Left hindlimb (tissue), 1 donor: Measurements from ENCODE around the gene SDK1.
"Not testable (repeated sequence)": the region's sequence is repeated elsewhere in the genome, so short reads cannot be mapped to it uniquely, and the experiment has no call there.

Experiments used
- DNase-seq: peaks from one replicate; pipeline ENCODE4 v3.0.0-alpha.2; 2018

SDK1 gene

GRCh38 chr7:4244635-4245034 is 943.6 kb downstream of the SDK1 start:
- no peak for DNase-seq

- DNase-seq, result no peak
Observed at GRCh38 chr7:4245135-4245865, 944.2 kb downstream of the SDK1 start.

- no peak for DNase-seq
Observed at GRCh38 chr7:4245866-4246470, 944.9 kb downstream of the SDK1 start.

- DNase-seq, result no peak
Observed at GRCh38 chr7:4246536-4246935, 945.5 kb downstream of the SDK1 start.

GRCh38 chr7:4247106-4247876 is 946.2 kb downstream of the SDK1 start:
- no peak for DNase-seq

GRCh38 chr7:4248295-4248694 is 947.2 kb downstream of the SDK1 start:
- no peak for DNase-seq

- no peak for DNase-seq
Observed at GRCh38 chr7:4249241-4249640, 948.2 kb downstream of the SDK1 start.

GRCh38 chr7:4255336-4255735 is 954.3 kb downstream of the SDK1 start:
- no peak for DNase-seq

- DNase-seq, result no peak
Observed at GRCh38 chr7:4256286-4256685, 955.2 kb downstream of the SDK1 start.

GRCh38 chr7:4257146-4258111 is 956.4 kb downstream of the SDK1 start:
- DNase-seq, result no peak

- DNase-seq, result not testable (repeated sequence)
Observed at GRCh38 chr7:4260116-4260515, 959.1 kb downstream of the SDK1 start.

- no peak for DNase-seq
Observed at GRCh38 chr7:4260867-4261600, 960.0 kb downstream of the SDK1 start.

- DNase-seq, result no peak
Observed at GRCh38 chr7:4261601-4261960, 960.5 kb downstream of the SDK1 start.

- DNase-seq, result not testable (repeated sequence)
Observed at GRCh38 chr7:4264206-4264605, 963.2 kb downstream of the SDK1 start.

- no peak for DNase-seq
Observed at GRCh38 chr7:4265066-4265465, 964.0 kb downstream of the SDK1 start.

GRCh38 chr7:4265676-4266075 is 964.6 kb downstream of the SDK1 start:
- no peak for DNase-seq

- no peak for DNase-seq
Observed at GRCh38 chr7:4266270-4267040, 965.4 kb downstream of the SDK1 start.

GRCh38 chr7:4267341-4268039 is 966.4 kb downstream of the SDK1 start:
- DNase-seq, result no peak

GRCh38 chr7:4268040-4268965 is 967.3 kb downstream of the SDK1 start:
- no peak for DNase-seq
